Lung microvascular endothelial cell (primary cell): Measurements from ENCODE around the gene BTBD9. TPM values are rescaled to one million over a fixed set of nuclear protein-coding genes. Genes with fewer than 3 reads are reported as not detected.

Source experiments
- DNase-seq, 2 donors: peaks; one replicate each; pipeline versions ENCODE4 v3.0.0 to v3.0.0-alpha.2; 2010; ENCODE audit warnings: low read depth in 2 of 2
- total RNA-seq: library from RNA; depleted of rRNA; stranded (reverse); fragments of >200 nt; gene quantifications from 2 replicates; pipeline ENCODE4 v1.2.1, GENCODE V29; 2014

BTBD9 gene
- total RNA-seq, 1 donor from 2014 or later: 7.1 TPM

DNA sequence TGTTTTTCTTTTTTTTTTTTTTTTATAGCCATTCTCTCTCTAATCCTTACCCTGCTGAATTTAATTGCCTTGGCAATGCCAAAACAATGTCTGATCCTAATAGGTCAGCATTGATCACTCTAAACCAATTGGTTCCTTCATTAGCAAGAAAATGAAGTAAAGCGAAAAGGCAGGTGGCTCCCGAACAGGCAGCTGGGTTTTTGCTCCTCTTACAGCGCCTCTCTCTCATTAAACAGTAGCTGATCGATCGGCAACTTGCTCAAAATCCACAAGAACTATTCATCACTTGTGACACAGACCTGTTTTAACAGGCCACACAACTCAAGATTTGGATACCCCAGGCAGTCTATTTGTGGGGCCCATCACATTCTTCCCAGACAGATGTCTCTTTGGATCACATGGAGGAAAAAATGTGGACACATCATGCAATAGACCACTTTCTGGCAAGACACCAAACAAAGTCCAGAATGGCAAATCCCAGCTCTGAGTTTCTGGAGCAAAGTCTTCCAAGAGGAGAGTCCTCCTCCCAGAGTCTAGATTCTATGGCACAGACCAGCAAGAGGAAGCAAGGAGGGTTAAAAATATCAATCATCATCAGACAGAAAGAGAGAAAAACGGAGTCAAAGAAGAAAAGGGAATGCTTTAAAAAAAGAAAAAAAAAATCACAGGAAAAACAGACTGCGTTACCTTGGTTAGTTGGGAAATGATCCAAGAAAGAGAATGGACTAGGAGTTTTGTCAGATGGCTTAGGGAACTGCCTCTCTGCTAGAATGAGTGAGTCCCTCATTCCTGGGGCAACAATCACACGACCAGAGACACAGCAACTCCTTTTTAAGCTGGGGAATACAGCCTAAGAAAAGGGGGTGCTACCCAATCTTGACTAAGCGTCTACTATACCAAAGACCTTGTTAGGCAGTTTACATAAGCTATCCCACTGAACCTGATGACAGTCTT is 247.8 kb downstream of the BTBD9 start:
- DNase-seq: peak; percentile 2 to 3

- peak in 1 of 2 donors; percentile 45 for DNase-seq
Observed at GRCh38 chr6:38391206-38391605, 248.5 kb downstream of the BTBD9 start.

DNA sequence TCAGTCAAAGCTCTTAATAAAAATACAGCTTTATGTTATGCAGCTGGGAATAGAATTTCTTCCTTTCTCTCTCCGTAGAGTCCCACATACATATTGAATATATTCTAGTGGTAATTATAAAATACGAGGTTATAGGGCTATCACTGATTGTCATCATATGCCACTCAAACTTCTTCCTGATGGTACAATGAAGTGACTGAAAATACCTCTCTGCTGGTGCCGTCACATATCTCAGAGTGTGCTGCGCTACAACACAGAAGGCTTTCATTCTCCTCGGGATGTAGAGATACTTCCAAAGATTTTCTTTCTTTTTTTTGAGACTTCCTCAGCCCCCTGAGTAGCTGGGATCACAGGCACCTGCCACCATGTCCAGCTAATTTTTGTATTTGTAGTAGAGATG is 249.9 kb downstream of the BTBD9 start:
- DNase-seq: no peak

GRCh38 chr6:38387971-38388370 is 251.8 kb downstream of the BTBD9 start:
- DNase-seq: no peak

GRCh38 chr6:38387461-38387860 is 252.3 kb downstream of the BTBD9 start:
- no peak for DNase-seq

GRCh38 chr6:38378801-38379200 is 260.9 kb downstream of the BTBD9 start:
- DNase-seq: no peak

DNA sequence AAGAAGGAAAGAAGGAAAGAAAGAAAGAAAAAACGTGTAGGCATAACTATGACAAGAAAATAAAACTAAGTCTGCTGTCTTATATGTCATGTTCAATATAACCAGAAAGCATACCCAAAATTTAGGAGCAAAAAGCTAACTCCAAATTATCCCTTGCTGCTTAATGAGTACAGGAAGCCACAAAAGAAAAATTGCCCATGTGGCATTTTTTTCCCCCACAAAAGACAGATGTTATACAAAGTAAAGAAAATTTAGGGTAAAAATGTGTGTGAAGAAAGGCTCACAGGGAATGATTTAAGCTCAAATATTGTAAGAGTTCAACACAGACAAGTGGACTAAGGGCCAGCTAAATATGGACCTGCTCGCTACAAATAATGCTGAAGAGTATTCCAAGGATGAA is 263.8 kb downstream of the BTBD9 start:
- DNase-seq: no peak

- no peak for DNase-seq
Observed at GRCh38 chr6:38375341-38375740, 264.4 kb downstream of the BTBD9 start.

DNA sequence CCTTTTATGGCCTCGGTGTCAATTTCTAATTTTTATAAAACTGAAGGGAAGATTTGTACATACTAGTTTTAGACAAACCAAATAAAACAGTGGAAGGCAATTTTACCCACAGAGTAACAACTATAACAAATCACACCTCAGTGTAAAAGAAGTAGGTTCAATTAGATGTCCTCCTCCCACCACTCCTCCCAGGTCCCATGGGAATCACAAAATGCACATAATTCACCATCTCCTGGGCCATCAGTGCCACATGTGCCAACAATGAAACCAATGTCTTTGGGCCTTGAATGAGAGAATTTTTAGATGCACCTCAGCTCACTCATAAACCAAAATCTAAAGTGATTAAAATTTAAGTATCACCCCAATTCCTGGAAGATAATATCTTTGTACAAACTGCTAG is 267.8 kb downstream of the BTBD9 start:
- DNase-seq: no peak

DNA sequence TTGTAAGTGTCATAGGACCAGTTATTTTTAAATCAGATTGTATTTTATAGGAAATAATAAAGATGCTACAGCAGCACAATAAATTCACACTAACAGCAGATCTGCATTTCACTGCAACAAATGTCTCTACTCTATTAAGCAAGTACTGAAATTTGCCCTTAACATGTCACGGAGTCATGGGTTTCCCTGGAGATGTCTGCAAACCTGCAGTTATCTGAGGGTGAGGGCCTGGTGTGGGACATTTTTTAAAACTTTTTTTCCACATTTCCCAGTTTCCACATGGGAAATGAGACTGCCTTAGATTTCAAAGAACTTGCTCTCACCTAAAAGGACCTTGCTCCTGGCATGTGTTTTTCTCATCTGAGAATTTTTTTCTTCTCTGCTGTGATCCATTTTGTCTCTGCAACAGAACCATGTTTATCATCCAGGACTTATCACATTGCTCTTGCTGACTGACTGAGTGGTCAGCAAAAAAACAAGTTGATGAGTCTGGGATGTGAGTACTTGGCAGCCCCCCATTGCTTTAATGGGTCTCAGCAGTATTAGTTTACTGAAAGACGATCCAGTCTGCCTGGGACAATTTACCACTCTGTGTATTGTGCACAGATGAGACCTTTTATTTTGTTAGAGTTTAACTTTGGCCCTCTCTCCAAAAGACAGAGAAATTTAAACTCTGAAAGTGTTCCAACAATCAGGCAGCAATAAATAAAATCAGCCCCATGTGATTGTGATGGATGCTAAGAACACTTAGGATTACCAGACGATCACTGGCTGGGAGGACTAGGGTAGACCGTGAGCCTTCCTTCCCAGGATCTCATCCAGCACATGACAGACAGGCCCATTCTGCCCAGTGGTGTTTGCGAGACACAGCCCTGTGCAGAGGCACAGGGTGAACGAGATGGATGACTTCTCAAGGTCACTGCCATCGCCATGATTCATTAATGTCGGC is 268.8 kb downstream of the BTBD9 start:
- DNase-seq: no peak

GRCh38 chr6:38367231-38367630 is 272.5 kb downstream of the BTBD9 start:
- no peak for DNase-seq

DNA sequence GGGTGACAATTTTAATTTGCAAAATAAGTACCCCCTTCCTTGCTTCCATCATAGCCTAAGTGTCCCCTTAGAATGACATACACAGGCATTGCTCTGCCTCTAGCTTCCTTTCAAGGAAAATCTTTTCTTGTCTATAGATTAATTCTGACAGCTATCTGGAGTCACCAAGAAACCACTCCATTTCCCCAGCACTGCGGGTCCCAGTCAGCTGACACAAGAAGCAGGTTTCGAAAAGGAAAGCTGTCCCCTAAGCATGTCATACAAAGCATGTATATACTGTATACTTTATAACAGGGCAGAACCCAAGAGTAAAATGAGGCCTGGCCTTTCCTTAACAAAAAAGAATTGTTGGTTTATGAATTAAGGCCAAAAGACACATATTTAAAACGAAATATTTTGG is 273.5 kb downstream of the BTBD9 start:
- no peak for DNase-seq

DNA sequence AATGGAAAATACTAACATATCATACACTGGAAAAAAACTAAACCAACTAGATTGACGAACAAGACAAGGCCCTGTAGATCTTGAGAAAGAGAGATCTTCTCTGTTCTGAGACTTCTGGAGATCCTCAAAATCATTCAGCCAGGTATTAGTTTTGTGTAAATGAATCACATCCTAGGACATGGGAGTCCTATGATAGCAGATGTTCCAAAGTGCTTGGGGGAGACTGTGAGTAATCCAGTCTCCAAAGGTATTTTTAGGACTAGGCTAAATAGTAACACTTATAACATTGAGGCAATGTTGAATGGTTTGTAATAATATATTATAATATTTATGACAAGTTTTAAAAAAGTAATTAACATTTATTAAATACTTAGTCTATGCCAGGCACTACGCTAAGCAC is 275.0 kb downstream of the BTBD9 start:
- no peak for DNase-seq

GRCh38 chr6:38364127-38364526 is 275.6 kb downstream of the BTBD9 start:
- peak in 1 of 2 donors; percentile 24 for DNase-seq

DNA sequence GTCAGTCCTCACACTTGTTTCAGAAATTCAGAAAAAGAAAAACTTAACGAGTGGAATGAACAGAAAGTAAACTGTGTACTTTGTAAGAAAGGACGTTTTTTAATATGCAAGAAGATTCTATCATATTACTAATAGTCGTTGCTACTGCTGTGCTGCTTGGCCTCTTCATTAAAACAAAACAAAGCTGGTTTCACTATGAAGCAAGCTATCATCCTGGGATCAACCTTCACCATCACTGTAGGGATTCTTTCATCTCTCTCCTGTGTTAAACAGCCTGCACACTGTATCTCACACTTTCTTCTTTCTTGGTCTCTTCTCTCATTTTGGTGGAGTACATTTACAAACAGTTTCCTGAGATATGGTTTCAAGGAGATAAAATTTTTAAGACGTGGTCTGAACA is 284.2 kb downstream of the BTBD9 start:
- DNase-seq: no peak

DNA sequence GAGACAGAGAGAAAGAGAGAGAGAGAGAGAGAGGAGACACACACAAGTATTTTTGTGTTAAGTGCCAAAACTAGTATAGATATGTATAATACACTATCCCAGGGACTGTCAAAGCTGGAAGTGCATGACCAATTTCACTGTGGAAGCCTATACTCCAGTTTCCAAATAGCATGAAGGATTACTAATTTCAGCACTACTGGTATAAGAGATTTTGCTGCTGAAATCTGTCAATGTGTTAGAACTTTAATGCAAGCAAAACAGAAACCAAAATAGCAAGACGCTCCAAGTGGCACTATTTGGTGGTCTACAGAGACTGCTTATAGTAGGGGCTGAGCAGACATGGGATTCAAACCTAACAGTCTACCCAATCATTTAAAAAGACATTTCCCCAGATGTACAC is 284.8 kb downstream of the BTBD9 start:
- no peak for DNase-seq

GRCh38 chr6:38354037-38354381 is 285.7 kb downstream of the BTBD9 start:
- DNase-seq: no peak

GRCh38 chr6:38353310-38354036 is 286.3 kb downstream of the BTBD9 start:
- no peak for DNase-seq

- DNase-seq: no peak
Observed at GRCh38 chr6:38352636-38353035, 287.1 kb downstream of the BTBD9 start.

- peak in 1 of 2 donors; percentile 4 for DNase-seq
Observed at GRCh38 chr6:38350942-38351341, 288.8 kb downstream of the BTBD9 start.

- no peak for DNase-seq
Observed at GRCh38 chr6:38350220-38350619, 289.5 kb downstream of the BTBD9 start.

- no peak for DNase-seq
Observed at GRCh38 chr6:38349795-38350194, 289.9 kb downstream of the BTBD9 start.
